Muscle of leg (tissue), 11 donors: ENCODE data around the gene SNX24. TPM values are rescaled to one million over a fixed set of nuclear protein-coding genes. Genes with fewer than 3 reads are reported as not detected.

Experiments
- DNase-seq: peaks from one replicate; pipeline ENCODE4 v3.0.0; 2013
- H3K27ac ChIP-seq: one replicate; pipeline ENCODE4 v1.5.1; 2013; ENCODE audit warnings: mild to moderate bottlenecking, low read length, control low read depth
- H3K27me3 ChIP-seq: one replicate; pipeline ENCODE4 v1.6.1; 2013; ENCODE audit warnings: low read length; ENCODE audit not compliant: control insufficient read depth, insufficient read depth
- H3K36me3 ChIP-seq: one replicate; pipeline ENCODE4 v1.6.1; 2013; ENCODE audit warnings: low read length; ENCODE audit not compliant: control insufficient read depth, insufficient read depth
- H3K4me1 ChIP-seq: one replicate; pipeline ENCODE4 v1.6.1; 2013; ENCODE audit warnings: low read length; ENCODE audit not compliant: control insufficient read depth, insufficient read depth
- H3K4me3 ChIP-seq: one replicate; pipeline ENCODE4 v1.5.1; 2013; ENCODE audit warnings: low read length, control low read depth
- H3K9me3 ChIP-seq: replicated peaks from 2 replicates; pipeline ENCODE4 v1.6.1; 2013; ENCODE audit warnings: low read depth, low read length; ENCODE audit not compliant: control insufficient read depth
- WGBS: methylation state at CpG from one replicate; pipeline ENCODE4 v1.1.5; 2013; ENCODE audit warnings: missing lambda C conversion rate; ENCODE audit not compliant: insufficient coverage; 5-methylcytosine and 5-hydroxymethylcytosine counted together
- polyA plus RNA-seq, 8 donors: library from polyadenylated mRNA; unstranded; fragments of 120-200 nt; gene quantifications; one replicate each; pipeline versions ENCODE4 v1.2.1 to v1.2.3, GENCODE V29; 2013; ENCODE audit warnings: inconsistent platforms in 1 of 8, low replicate concordance in 1 of 8; ENCODE audit not compliant: insufficient read length in 8 of 8, insufficient read depth in 1 of 8
- total RNA-seq: library from RNA; stranded (reverse); fragments of 120-200 nt; gene quantifications from one replicate; pipeline ENCODE4 v1.2.4, GENCODE V29; 2013

The SNX24 gene
- total and polyA plus RNA-seq, 9 donors, result 8.9 to 13.2 (median 10.6) TPM

DNA sequence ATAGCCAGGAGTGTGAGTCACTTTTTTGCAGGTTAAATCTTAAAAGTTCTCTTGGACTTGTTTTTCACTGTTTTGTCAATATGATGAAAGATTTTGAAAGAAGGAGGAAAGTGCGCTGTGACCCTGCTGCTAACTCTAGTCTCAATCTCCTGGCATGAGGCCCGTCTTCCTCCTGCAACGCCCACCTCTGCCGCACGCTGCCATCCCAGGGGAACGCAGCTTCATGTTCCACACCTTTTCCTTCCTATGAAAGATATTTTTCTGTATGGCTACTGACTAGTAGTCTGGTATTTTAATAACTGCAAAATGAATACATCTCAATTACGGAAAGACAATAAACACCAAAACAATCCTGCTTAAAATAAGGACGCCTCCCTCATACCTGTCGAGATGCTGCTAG is 182.8 kb downstream of the SNX24 start:
- H3K4me1 ChIP-seq, result no peaks in the 10 kb centered on the region
- 94% methylated on average over 3 of the region's 9 CpGs for WGBS
- peaks cover 9% of the 10 kb centered on the region for H3K36me3 ChIP-seq
- H3K9me3 ChIP-seq, result no peaks in the 10 kb centered on the region
- H3K4me3 ChIP-seq, result no peak overlapping the region
- H3K27me3 ChIP-seq, result no peaks in the 10 kb centered on the region
- no peak for DNase-seq
- no peak overlapping the region for H3K27ac ChIP-seq

DNA sequence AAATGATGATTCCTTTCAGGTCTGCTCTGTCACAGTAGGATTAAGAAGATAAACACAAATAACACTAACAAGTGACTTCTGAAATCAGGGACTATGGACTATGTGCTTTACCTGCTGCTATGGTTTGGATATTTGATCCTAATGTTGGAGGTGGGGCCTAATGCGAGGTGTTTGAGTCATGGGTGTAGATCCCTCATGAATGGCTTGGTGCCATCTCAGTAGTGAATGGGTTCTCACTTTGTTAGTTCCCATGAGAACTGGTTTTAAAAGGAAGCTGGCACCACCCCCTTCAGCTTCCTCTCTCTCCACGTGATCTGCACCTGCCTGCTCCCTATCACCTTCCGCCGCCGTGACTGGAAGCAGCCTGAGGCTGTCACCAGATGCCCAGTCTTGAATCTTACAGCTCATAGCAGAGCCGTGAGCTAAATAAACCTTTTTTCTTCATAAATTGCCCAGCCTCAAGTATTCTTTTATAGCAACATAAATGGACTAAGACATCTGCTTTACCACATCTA is 187.8 kb downstream of the SNX24 start:
- WGBS, result 85% methylated on average over 4 of the region's 6 CpGs
- Histone ChIP-seq H3K27me3 (peaks cover 19% of the 10 kb centered on the region), H3K36me3 (peaks cover under 1% of the 10 kb centered on the region), H3K4me3 (no peak overlapping the region), H3K27ac (no peak overlapping the region), H3K4me1 (peaks cover 10% of the 10 kb centered on the region), H3K9me3 (no peaks in the 10 kb centered on the region)
- DNase-seq, result no peak

DNA sequence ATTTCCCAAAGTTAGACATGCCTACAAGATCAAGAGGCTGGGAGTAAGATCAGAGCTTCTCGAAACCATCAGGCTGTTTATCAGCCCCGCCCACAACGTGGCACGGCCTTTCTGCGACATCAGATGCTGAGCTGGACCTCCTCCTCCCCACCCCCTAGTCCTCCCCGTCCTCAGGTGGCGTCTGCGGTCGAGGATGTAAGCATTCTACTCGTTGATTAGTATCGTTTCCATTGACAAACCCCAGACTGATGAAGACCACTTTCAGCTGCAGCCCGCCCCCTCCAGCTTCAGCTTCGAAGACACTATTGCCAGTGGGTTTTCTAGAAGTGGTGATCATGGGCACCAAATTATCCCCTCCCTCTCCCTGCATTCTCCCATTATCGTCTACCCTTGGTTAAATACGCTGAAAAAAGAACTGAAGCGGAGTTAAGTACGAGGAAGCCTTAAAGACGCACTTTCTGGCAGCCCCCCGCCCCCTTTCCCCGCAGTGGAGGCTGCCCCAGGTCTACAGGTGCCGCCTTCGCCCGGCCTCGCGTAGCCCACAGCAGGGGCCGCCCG is 190.0 kb downstream of the SNX24 start:
- Histone ChIP-seq H3K4me1 (peaks cover 10% of the 10 kb centered on the region), H3K27ac (no peak overlapping the region), H3K4me3 (peak overlapping the region; percentile 74), H3K9me3 (no peaks in the 10 kb centered on the region), H3K27me3 (peaks cover 23% of the 10 kb centered on the region), H3K36me3 (no peaks in the 10 kb centered on the region)
- WGBS, result under 1% methylated on average over 22 of the region's 27 CpGs
- peak; percentile 43 for DNase-seq

DNA sequence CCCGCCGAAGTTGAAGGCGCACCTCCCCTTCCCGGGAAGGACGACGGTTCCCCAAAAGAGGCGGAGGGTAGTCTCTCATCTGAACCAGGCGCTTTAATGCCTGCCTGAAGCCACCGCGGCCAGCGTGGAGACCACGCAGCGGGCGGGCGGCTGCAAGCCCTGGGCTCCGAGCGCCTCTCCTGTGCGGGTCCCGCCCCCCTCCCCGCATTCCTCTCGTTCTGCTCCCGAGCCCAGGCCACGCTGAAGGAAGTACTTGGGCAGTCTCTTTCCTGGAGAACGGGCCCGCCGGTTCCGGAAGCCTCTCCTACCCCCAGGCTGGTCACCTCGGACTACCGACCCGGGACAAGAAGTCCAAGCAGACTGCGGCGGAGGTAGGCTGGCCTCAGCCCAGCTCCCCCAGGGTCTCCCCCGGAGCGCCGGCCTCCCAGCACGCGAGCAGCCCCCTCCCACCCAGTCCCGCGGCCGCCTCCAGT is 190.5 kb downstream of the SNX24 start:
- Histone ChIP-seq H3K9me3 (no peaks in the 10 kb centered on the region), H3K27ac (peak overlapping the region; percentile 45), H3K27me3 (peaks cover 23% of the 10 kb centered on the region), H3K4me1 (peaks cover 10% of the 10 kb centered on the region), H3K36me3 (no peaks in the 10 kb centered on the region), H3K4me3 (peak overlapping the region; percentile 74)
- 0% methylated on average over 35 of the region's 40 CpGs for WGBS
- peak; percentile 57 for DNase-seq

DNA sequence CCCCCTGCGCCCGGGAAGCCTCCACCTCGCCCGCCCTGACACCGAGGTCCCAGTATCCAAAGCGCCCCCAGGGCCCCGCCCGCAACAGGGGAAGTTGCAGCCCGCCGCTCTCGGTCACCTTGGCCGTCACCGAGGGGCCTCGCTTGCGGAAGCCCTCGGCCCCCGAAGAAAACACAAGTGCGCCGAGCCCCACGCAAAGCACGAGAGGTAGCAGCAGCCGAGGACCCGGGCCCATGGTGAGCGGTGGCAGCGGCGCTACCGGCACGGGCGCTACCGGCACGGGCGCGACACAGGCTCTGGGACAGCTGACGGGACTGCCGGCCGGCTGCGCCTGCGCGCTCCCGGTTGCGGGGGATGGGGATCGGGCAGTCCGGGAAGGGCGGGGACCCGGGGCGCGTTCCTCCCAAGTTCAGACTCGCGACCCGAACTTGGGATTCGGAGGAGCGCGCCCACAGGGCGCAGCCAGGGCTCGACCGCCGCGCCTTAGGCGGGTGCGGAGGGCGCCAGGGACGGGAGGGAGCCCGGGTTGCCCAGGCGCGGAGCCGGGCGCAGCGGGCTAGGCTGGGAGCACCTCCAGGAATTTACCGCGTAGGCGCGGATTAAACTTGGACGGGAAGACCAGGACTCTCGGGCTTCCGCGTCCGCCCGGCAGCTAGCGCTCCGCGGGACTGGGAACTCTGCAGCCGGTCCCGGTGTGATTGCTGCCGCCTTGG is 191.1 kb downstream of the SNX24 start, which contains the start of gene PPIC:
PPIC (minus strand) TSS at position 335 of the 713 bp plus-strand sequence; CDS start at position 235, 100 bp downstream.
- peaks cover 23% of the 10 kb centered on the region for H3K27me3 ChIP-seq
- H3K36me3 ChIP-seq, result no peaks in the 10 kb centered on the region
- peak; percentile 90 for DNase-seq
- no peaks in the 10 kb centered on the region for H3K9me3 ChIP-seq
- peak within 1 kb of the TSS; percentile 74 for H3K4me3 ChIP-seq
- under 1% methylated on average over 84 of the region's 84 CpGs for WGBS
- H3K4me1 ChIP-seq, result peaks cover 10% of the 10 kb centered on the region
- H3K27ac ChIP-seq, result peak within 1 kb of the TSS; percentile 72

DNA sequence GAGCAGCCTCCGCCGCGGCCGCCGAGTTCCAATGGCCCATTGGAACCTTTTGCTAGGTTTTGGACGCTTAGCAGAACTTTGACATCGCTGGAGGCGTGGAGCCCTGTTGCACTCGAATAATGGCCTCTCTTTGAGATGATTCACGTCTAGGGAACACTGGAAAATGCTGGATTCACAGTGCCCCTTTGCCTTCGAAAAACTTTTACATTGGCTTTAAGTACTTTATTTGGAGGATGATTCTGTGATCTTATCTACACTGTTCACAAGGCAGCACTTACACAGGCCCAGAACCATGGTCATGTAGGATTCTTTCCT is 191.6 kb downstream of the SNX24 start:
- Histone ChIP-seq H3K36me3 (no peaks in the 10 kb centered on the region), H3K27me3 (peaks cover 23% of the 10 kb centered on the region), H3K4me1 (peaks cover 10% of the 10 kb centered on the region)

DNA sequence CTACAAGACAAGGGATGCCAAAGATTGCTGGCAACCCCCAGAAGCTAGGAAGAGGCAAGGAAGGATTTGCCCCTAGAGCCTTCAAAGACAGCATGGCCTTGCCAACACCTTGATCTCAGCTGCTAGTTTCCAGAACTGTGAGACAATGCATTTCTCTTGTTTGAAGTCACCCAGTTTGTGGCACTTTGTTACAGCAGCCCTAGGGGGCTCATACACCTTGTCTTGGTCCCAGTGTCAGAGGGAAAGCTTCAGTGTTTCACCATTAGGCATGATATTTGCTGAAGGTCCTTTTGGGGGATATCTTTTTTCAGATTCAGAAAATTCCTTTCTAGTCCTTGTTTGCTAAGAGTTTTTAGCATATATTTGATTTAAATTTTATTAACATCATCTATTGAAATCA is 194.3 kb downstream of the SNX24 start:
- Histone ChIP-seq H3K27me3 (peaks cover 17% of the 10 kb centered on the region), H3K9me3 (no peaks in the 10 kb centered on the region), H3K4me3 (no peak overlapping the region), H3K36me3 (no peaks in the 10 kb centered on the region), H3K4me1 (peaks cover 10% of the 10 kb centered on the region), H3K27ac (no peak overlapping the region)
- no peak for DNase-seq

More for the DNA sequence above, 191.6 kb downstream of the SNX24 start:
- Histone ChIP-seq H3K4me3 (peak overlapping the region; percentile 74), H3K27ac (peak overlapping the region; percentile 72), H3K9me3 (no peaks in the 10 kb centered on the region)
- WGBS, result 0% methylated on average over 10 of the region's 11 CpGs
- DNase-seq, result no peak

DNA sequence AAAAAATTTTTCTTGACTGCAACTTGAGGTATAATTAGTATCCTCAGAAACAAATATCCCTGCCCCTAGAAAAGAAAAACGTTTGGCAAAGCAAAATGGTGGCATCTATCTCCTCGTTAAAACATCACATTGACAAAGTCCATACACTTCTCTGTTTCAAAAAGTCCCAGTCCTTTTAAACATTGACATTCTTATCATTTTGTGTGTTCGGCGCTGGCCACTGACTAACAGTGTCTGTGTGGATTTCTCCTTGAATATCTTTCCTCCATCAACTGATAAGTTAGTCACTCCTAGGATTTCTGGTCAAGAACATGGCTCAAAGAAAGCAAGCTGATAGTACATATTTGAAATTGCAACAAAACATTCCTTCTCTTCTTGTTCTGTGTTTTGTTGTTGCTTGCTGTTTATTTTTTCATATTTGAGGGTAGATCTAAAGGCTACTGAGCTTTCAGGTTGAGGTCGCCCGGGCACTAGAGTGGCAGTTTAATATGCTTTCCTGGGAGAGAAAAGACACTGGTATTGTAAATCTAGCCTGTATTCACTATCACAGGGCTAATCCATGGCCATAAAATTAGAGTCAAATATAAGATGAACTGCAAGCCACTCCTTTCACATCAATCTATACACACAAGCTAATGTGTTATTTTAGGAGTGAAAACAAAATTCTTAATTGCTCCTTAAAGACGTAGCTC is 199.7 kb downstream of the SNX24 start:
- Histone ChIP-seq H3K27me3 (peaks cover 4% of the 10 kb centered on the region), H3K9me3 (no peaks in the 10 kb centered on the region), H3K36me3 (no peaks in the 10 kb centered on the region), H3K4me3 (no peak overlapping the region), H3K4me1 (no peaks in the 10 kb centered on the region), H3K27ac (no peak overlapping the region)
- DNase-seq, result no peak
- 33% methylated on average over 2 of the region's 7 CpGs for WGBS

DNA sequence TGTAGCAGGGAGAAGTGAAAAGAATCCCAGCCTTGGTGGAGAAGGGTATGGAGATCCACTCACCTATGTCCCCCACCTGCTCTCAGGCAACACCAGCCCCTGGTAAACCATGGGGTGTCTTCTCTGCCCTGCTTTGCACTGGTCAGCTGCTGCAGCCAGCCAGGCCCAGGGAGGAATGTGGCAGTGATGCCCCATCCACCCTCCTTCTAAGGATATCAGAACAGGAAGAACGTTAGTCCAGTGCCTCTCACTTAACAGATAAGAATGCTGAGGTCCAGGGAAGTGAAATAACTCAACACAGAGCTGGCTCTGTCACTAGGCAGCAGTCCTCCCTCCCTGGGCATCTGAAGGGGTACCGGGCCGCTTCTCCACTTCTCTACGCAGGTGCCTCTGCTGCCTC is 200.8 kb downstream of the SNX24 start:
- Histone ChIP-seq H3K4me3 (no peak overlapping the region), H3K36me3 (no peaks in the 10 kb centered on the region), H3K9me3 (no peaks in the 10 kb centered on the region), H3K27me3 (peaks cover 3% of the 10 kb centered on the region), H3K27ac (no peak overlapping the region), H3K4me1 (no peaks in the 10 kb centered on the region)
- no peak for DNase-seq
- 93% methylated on average over 3 of the region's 4 CpGs for WGBS

DNA sequence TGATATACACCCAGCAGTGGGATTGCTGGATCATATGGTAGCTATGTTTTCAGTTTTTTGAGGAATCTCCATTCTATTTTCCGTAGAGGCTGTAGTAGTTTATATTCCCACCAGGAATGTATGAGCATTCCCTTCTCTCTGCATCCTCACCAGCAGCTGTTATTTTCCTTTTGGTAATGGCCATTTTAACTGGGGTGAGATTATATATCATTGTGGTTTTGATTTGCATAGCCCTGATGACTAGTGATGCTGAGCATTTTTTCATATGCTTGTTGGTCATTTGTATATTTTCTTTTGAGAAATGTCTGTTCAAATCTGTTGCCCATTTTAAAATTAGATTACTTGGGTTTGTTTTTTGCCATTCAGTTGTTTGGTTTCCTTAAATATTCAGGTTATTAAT is 202.3 kb downstream of the SNX24 start:
- Histone ChIP-seq H3K9me3 (no peaks in the 10 kb centered on the region), H3K4me1 (no peaks in the 10 kb centered on the region), H3K27ac (no peak overlapping the region), H3K27me3 (peaks cover 3% of the 10 kb centered on the region), H3K36me3 (no peaks in the 10 kb centered on the region), H3K4me3 (no peak overlapping the region)
- no CpG with 5 or more reads among the region's 1 CpG for WGBS
- no peak for DNase-seq
